Fibroblast of the aortic adventitia (primary cell): ENCODE results near the gene CNTN5. TPM values are rescaled to one million over a fixed set of nuclear protein-coding genes. Genes with fewer than 3 reads are reported as not detected.

ENCODE experiments used
- DNase-seq: peaks from one replicate; pipeline ENCODE4 v3.0.0-alpha.2; 2010; ENCODE audit warnings: low read depth
- H3K4me3 ChIP-seq: 2 replicates; pipeline ENCODE4 v1.5.1; 2011; ENCODE audit warnings: low read depth, mild to moderate bottlenecking, control low read depth, low read length, moderate library complexity
- CTCF ChIP-seq: IDR thresholded peaks from 2 replicates; pipeline ENCODE4 v1.5.1; 2011; ENCODE audit warnings: mild to moderate bottlenecking, low read length, control low read depth, inconsistent platforms; ENCODE audit not compliant: insufficient read depth
- total RNA-seq: library from RNA; depleted of rRNA; stranded (reverse); fragments of >200 nt; gene quantifications from 2 replicates; pipeline ENCODE4 v1.2.3, GENCODE V29; 2012; ENCODE audit warnings: low replicate concordance

The CNTN5 gene
- total RNA-seq, 1 donor: 0.90 TPM

GRCh38 chr11:99154277-99154676 lies 133.5 kb downstream of the CNTN5 start:
- H3K4me3 ChIP-seq: no peak overlapping the region
- no peak for DNase-seq
- TF ChIP-seq CTCF: no peak

- no peak overlapping the region for H3K4me3 ChIP-seq
- no peak for DNase-seq
- no peak for TF ChIP-seq CTCF
These were observed 139.7 kb downstream of the CNTN5 start for GRCh38 chr11:99160447-99160846.

- no peak overlapping the region for H3K4me3 ChIP-seq
- no peak for DNase-seq
- TF ChIP-seq CTCF: no peak
These were observed 142.1 kb downstream of the CNTN5 start for GRCh38 chr11:99162819-99163218.

GRCh38 chr11:99170591-99170990 lies 149.8 kb downstream of the CNTN5 start:
- DNase-seq: no peak
- no peak for TF ChIP-seq CTCF
- H3K4me3 ChIP-seq: no peak overlapping the region

GRCh38 chr11:99171330-99171729 lies 150.6 kb downstream of the CNTN5 start:
- no peak overlapping the region for H3K4me3 ChIP-seq
- no peak for DNase-seq
- TF ChIP-seq CTCF: no peak

- DNase-seq: no peak
- H3K4me3 ChIP-seq: no peak overlapping the region
- no peak for TF ChIP-seq CTCF
These were observed 155.7 kb downstream of the CNTN5 start for GRCh38 chr11:99176430-99176829.

- DNase-seq: no peak
- H3K4me3 ChIP-seq: no peak overlapping the region
- TF ChIP-seq CTCF: no peak
These were observed 156.7 kb downstream of the CNTN5 start for GRCh38 chr11:99177446-99177845.
